Measurements from ENCODE around the gene REX1BD. TPM values are rescaled to one million over a fixed set of nuclear protein-coding genes. Genes with fewer than 3 reads are reported as not detected.
A peak's percentile ranks its signal among the peaks of the same experiment; 100 is the strongest.

The REX1BD gene
- total and polyA plus RNA-seq, 2 of the 13 experiments (the other 11 are each of a cell fraction or from before 2014, with no cell fraction given), result 7.5 to 25.4 TPM

DNA sequence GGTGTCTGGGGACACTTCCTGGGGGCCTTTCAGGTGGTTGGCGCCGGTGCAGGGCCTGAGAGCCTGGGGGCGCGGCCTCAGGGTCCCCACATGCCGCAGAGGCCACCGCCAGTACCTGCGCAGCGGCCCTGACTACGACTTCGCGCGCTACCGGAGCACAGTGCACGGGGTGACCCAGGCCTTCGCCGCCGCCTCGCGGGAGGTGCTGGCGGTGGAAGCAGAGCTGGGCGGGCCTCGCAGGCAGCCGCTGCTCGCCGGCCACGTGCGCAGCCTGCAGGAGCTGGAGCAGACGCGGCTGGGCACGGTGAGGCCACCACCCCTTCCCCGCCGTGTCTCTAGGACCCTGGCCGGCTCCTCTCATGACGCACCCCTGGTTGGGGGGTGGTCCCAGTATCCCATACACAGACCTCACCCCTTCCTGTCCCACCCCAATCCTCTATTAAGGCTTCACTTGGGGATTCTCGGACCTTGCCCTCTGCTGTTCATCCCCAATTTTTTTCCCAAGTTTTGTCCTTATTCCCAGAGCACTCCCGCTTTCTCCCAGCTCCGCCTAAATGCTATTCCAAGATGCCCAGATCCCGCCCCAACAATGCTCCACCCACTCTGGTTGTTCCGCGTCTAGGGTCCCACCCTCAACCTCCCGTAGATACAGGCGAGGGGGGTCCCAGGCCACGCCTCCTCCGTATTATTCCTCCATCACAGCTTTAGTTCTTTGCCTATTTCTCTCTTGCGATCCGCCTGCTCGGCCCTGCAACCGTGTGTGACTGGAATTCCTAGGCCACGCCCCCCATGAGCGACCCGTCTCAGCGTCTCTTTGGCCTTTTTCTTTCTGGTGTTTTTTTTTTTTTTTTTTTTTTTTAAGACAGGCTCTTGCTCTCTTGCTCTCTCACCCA is 1.0 kb downstream of the REX1BD start (continued):
- TF ChIP-seq, protein P1, sequence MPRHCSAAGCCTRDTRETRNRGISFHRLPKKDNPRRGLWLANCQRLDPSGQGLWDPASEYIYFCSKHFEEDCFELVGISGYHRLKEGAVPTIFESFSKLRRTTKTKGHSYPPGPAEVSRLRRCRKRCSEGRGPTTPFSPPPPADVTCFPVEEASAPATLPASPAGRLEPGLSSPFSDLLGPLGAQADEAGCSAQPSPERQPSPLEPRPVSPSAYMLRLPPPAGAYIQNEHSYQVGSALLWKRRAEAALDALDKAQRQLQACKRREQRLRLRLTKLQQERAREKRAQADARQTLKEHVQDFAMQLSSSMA (CRISPR knock-in tag; IDR thresholded peaks at IDR 0.05), result peak; percentile 83; the same call in 1 of the 2 replicates
- peak; percentile 97 for TF ChIP-seq NFKB2 (CRISPR knock-in tag; IDR thresholded peaks at IDR 0.05; ENCODE audit: borderline replicate concordance)
- no peak for TF ChIP-seq KAT7 (CRISPR knock-in tag; IDR thresholded peaks at IDR 0.05; ENCODE audit: borderline replicate concordance)
- peak; percentile 91 for TF ChIP-seq CCDC6 (CRISPR knock-in tag; IDR thresholded peaks at IDR 0.05)
- TF ChIP-seq ATF7 (IDR thresholded peaks at IDR 0.05), result no peak
- TF ChIP-seq ATF7 (CRISPR knock-in tag; IDR thresholded peaks at IDR 0.05), result no peak; the same call in 1 of the 2 replicates
- peak; percentile 81; the same call in 1 of the 2 replicates for TF ChIP-seq CAMTA2 (CRISPR knock-in tag; IDR thresholded peaks at IDR 0.05; ENCODE audit: borderline replicate concordance)
- peak; percentile 77 for TF ChIP-seq ZNF883 (CRISPR knock-in tag; IDR thresholded peaks at IDR 0.05; ENCODE audit: not compliant biosample characterization)
- TF ChIP-seq, protein P2, sequence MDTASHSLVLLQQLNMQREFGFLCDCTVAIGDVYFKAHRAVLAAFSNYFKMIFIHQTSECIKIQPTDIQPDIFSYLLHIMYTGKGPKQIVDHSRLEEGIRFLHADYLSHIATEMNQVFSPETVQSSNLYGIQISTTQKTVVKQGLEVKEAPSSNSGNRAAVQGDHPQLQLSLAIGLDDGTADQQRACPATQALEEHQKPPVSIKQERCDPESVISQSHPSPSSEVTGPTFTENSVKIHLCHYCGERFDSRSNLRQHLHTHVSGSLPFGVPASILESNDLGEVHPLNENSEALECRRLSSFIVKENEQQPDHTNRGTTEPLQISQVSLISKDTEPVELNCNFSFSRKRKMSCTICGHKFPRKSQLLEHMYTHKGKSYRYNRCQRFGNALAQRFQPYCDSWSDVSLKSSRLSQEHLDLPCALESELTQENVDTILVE (CRISPR knock-in tag; IDR thresholded peaks at IDR 0.05), result no peak
- TF ChIP-seq ZNF788 (CRISPR knock-in tag; IDR thresholded peaks at IDR 0.05; ENCODE audit: borderline replicate concordance), result peak; percentile 82; the same call in 1 of the 2 replicates
- TF ChIP-seq GATAD1 (CRISPR knock-in tag; IDR thresholded peaks at IDR 0.05), result no peak; the same call in 1 of the 2 replicates
- TF ChIP-seq RFX1 (IDR thresholded peaks at IDR 0.05), result no peak
- TF ChIP-seq, protein P3, sequence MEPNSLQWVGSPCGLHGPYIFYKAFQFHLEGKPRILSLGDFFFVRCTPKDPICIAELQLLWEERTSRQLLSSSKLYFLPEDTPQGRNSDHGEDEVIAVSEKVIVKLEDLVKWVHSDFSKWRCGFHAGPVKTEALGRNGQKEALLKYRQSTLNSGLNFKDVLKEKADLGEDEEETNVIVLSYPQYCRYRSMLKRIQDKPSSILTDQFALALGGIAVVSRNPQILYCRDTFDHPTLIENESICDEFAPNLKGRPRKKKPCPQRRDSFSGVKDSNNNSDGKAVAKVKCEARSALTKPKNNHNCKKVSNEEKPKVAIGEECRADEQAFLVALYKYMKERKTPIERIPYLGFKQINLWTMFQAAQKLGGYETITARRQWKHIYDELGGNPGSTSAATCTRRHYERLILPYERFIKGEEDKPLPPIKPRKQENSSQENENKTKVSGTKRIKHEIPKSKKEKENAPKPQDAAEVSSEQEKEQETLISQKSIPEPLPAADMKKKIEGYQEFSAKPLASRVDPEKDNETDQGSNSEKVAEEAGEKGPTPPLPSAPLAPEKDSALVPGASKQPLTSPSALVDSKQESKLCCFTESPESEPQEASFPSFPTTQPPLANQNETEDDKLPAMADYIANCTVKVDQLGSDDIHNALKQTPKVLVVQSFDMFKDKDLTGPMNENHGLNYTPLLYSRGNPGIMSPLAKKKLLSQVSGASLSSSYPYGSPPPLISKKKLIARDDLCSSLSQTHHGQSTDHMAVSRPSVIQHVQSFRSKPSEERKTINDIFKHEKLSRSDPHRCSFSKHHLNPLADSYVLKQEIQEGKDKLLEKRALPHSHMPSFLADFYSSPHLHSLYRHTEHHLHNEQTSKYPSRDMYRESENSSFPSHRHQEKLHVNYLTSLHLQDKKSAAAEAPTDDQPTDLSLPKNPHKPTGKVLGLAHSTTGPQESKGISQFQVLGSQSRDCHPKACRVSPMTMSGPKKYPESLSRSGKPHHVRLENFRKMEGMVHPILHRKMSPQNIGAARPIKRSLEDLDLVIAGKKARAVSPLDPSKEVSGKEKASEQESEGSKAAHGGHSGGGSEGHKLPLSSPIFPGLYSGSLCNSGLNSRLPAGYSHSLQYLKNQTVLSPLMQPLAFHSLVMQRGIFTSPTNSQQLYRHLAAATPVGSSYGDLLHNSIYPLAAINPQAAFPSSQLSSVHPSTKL (CRISPR knock-in tag; IDR thresholded peaks at IDR 0.05), result 0 out of 2 replicates have a peak, but pooled peaks have one; percentile 35
- TF ChIP-seq ZNF124 (CRISPR knock-in tag; IDR thresholded peaks at IDR 0.05), result peak; percentile 18; the same call in 1 of the 2 replicates
- TF ChIP-seq CENPT (CRISPR knock-in tag; IDR thresholded peaks at IDR 0.05; ENCODE audit: low read depth), result peak; percentile 99
- TF ChIP-seq NPAS2 (CRISPR knock-in tag; IDR thresholded peaks at IDR 0.05; ENCODE audit: borderline replicate concordance), result no peak; the same call in 1 of the 2 replicates
- no peak for TF ChIP-seq ZNF660 (CRISPR knock-in tag; IDR thresholded peaks at IDR 0.05; ENCODE audit: borderline replicate concordance, low read depth)
- TF ChIP-seq HHEX (CRISPR knock-in tag; IDR thresholded peaks at IDR 0.05), result no peak
- TF ChIP-seq ZNF737 (CRISPR knock-in tag; IDR thresholded peaks at IDR 0.05; ENCODE audit: borderline replicate concordance), result no peak
- TF ChIP-seq, protein P4, sequence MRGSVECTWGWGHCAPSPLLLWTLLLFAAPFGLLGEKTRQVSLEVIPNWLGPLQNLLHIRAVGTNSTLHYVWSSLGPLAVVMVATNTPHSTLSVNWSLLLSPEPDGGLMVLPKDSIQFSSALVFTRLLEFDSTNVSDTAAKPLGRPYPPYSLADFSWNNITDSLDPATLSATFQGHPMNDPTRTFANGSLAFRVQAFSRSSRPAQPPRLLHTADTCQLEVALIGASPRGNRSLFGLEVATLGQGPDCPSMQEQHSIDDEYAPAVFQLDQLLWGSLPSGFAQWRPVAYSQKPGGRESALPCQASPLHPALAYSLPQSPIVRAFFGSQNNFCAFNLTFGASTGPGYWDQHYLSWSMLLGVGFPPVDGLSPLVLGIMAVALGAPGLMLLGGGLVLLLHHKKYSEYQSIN (CRISPR knock-in tag; IDR thresholded peaks at IDR 0.05; ENCODE audit: borderline replicate concordance), result no peak
- TF ChIP-seq, protein P5, sequence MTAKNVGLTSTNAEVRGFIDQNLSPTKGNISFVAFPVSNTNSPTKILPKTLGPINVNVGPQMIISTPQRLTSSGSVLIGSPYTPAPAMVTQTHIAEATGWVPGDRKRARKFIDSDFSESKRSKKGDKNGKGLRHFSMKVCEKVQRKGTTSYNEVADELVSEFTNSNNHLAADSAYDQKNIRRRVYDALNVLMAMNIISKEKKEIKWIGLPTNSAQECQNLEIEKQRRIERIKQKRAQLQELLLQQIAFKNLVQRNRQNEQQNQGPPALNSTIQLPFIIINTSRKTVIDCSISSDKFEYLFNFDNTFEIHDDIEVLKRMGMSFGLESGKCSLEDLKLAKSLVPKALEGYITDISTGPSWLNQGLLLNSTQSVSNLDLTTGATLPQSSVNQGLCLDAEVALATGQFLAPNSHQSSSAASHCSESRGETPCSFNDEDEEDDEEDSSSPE (CRISPR knock-in tag; IDR thresholded peaks at IDR 0.05), result peak; percentile 92
